Tibial artery (tissue), 4 donors: ENCODE results near the gene TIMELESS.

Source experiments
- DNase-seq, 2 donors: peaks; one replicate each; pipeline ENCODE4 v3.0.0-alpha.2; 2019
- H3K27ac ChIP-seq, 2 donors: fragments of 200-600 bp; sonication (generic) in 1 of 2; 1 replicate in 1 of 2; 2 replicates in 1 of 2; pipeline ENCODE4 v1.5.1; 2018 to 2019; ENCODE audit warnings: mild to moderate bottlenecking in 1 of 2
- H3K27me3 ChIP-seq, 2 donors: fragments of 200-600 bp; sonication (generic) in 1 of 2; one replicate each; pipeline versions ENCODE4 v1.5.1 to v1.6.0; 2016 to 2019
- H3K36me3 ChIP-seq, 3 donors: fragments of 200-600 bp; sonication (generic) in 2 of 3; one replicate each; pipeline ENCODE4 v1.5.1; 2016 to 2019; ENCODE audit warnings: mild to moderate bottlenecking in 2 of 3
- H3K4me1 ChIP-seq, 4 donors: fragments of 200-600 bp; sonication (generic) in 2 of 4; 1 replicate in 3 of 4; 2 replicates in 1 of 4; pipeline ENCODE4 v1.5.1; 2016 to 2019
- H3K4me3 ChIP-seq, 2 donors: fragments of 200-600 bp; sonication (generic) in 1 of 2; 1 replicate in 1 of 2; 2 replicates in 1 of 2; pipeline ENCODE4 v1.5.1; 2018 to 2019; ENCODE audit warnings: mild to moderate bottlenecking in 2 of 2
- H3K9me3 ChIP-seq, 3 donors: fragments of 200-600 bp; sonication (generic) in 1 of 3; one replicate each; pipeline ENCODE4 v1.5.1; 2016 to 2019
- CTCF ChIP-seq, 2 experiments: fragments of 200-600 bp in 1 of 2; fragments of 450-650 bp in 1 of 2; IDR thresholded peaks; one replicate each; pipeline ENCODE4 v1.5.1; 2017 to 2019; ENCODE audit warnings: antibody characterized with exemption in 2 of 2, mild to moderate bottlenecking in 1 of 2, moderate library complexity in 1 of 2
- intact Hi-C: fragments of 100-400 bp; cut with DNase I; formaldehyde crosslinking; loops from one replicate; pipeline ENCODE4 v1.15.0; 2023; ENCODE audit warnings: low total_unique reads

Gene TIMELESS

GRCh38 chr12:56425193-56425592, 24.0 kb downstream of the TIMELESS start:
- H3K27ac ChIP-seq: no peak overlapping the region
- peaks cover 0 to 64% (median 0%) of the 10 kb centered on the region in 3 donors for H3K36me3 ChIP-seq
- H3K27me3 ChIP-seq: no peaks in the 10 kb centered on the region
- H3K4me1 ChIP-seq: no peaks in the 10 kb centered on the region
- no peak for DNase-seq
- H3K4me3 ChIP-seq: no peak overlapping the region
- intact Hi-C loops: no loop called here
- no peaks in the 10 kb centered on the region for H3K9me3 ChIP-seq
- no peak for TF ChIP-seq CTCF (IDR thresholded peaks at IDR 0.05)

- intact Hi-C loops: no loop called here
- Histone ChIP-seq H3K4me1 (no peaks in the 10 kb centered on the region), H3K36me3 (peaks cover 0 to 48% (median 0%) of the 10 kb centered on the region in 3 donors), H3K4me3 (no peak overlapping the region), H3K9me3 (no peaks in the 10 kb centered on the region), H3K27ac (no peak overlapping the region), H3K27me3 (no peaks in the 10 kb centered on the region)
- no peak for TF ChIP-seq CTCF (IDR thresholded peaks at IDR 0.05)
- no peak for DNase-seq
Observed at GRCh38 chr12:56420411-56420810, 28.8 kb downstream of the TIMELESS start.

GRCh38 chr12:56417739-56418138, 31.5 kb downstream of the TIMELESS start:
- no peak overlapping the region for H3K4me3 ChIP-seq
- H3K36me3 ChIP-seq: peaks cover 0 to 31% (median 0%) of the 10 kb centered on the region in 3 donors
- no peaks in the 10 kb centered on the region for H3K9me3 ChIP-seq
- no peak overlapping the region for H3K27ac ChIP-seq
- no peaks in the 10 kb centered on the region for H3K4me1 ChIP-seq
- TF ChIP-seq CTCF (IDR thresholded peaks at IDR 0.05): no peak
- no peak for DNase-seq
- intact Hi-C loops: no loop called here
- H3K27me3 ChIP-seq: no peaks in the 10 kb centered on the region

GRCh38 chr12:56414401-56414800, 34.8 kb downstream of the TIMELESS start:
- intact Hi-C loops: no loop called here
- Histone ChIP-seq H3K27ac (no peak overlapping the region), H3K9me3 (no peaks in the 10 kb centered on the region), H3K36me3 (peaks cover 0 to 5% (median 0%) of the 10 kb centered on the region in 3 donors), H3K27me3 (no peaks in the 10 kb centered on the region), H3K4me1 (no peaks in the 10 kb centered on the region), H3K4me3 (no peak overlapping the region)
- TF ChIP-seq CTCF (IDR thresholded peaks at IDR 0.05): no peak
- DNase-seq: no peak

- intact Hi-C loops: no loop called here
- DNase-seq: no peak
- Histone ChIP-seq H3K36me3 (peaks cover 0 to 5% (median 0%) of the 10 kb centered on the region in 3 donors), H3K27ac (no peak overlapping the region), H3K4me3 (no peak overlapping the region), H3K27me3 (no peaks in the 10 kb centered on the region), H3K4me1 (no peaks in the 10 kb centered on the region), H3K9me3 (no peaks in the 10 kb centered on the region)
- no peak for TF ChIP-seq CTCF (IDR thresholded peaks at IDR 0.05)
Observed at GRCh38 chr12:56413392-56413791, 35.8 kb downstream of the TIMELESS start.
